Upper lobe of right lung (tissue), 1 donor: ENCODE data around the gene PPM1E. TPM values are rescaled to one million over a fixed set of nuclear protein-coding genes. Genes with fewer than 3 reads are reported as not detected.

Source experiments
- ATAC-seq: fragments of 200-7000 bp; cut with Tn5 transposase; one replicate; pipeline ENCODE4 v1.9.1; 2020; ENCODE audit warnings: mild to moderate bottlenecking, moderate library complexity
- DNase-seq: peaks from one replicate; pipeline ENCODE4 v3.0.0-alpha.2; 2020
- H3K27ac ChIP-seq: fragments of 200-600 bp; one replicate; pipeline ENCODE4 v1.8.0; 2022
- H3K27me3 ChIP-seq: fragments of 200-600 bp; one replicate; pipeline ENCODE4 v1.8.0; 2022; ENCODE audit warnings: mild to moderate bottlenecking
- H3K36me3 ChIP-seq: fragments of 200-600 bp; one replicate; pipeline ENCODE4 v1.8.0; 2022
- H3K4me1 ChIP-seq: fragments of 200-600 bp; one replicate; pipeline ENCODE4 v1.8.0; 2022
- H3K4me3 ChIP-seq: fragments of 200-600 bp; one replicate; pipeline ENCODE4 v1.8.0; 2022; ENCODE audit warnings: mild to moderate bottlenecking
- H3K9me3 ChIP-seq: fragments of 200-600 bp; one replicate; pipeline ENCODE4 v1.8.0; 2022
- intact Hi-C: fragments of 100-400 bp; cut with DNase I; formaldehyde crosslinking; loops from one replicate; pipeline ENCODE4 v1.11.0; 2022
- long read RNA-seq: library from polyadenylated mRNA; unstranded; transcript quantifications from one replicate; pipeline ENCODE4 v2.0.0, GENCODE V29; 2021
- total RNA-seq: library from RNA; stranded (reverse); fragmentation: NEBNext Ultra II Directional; extraction: Animal tissue kit (Norgen Biotek cat#: 25700); gene quantifications from one replicate; pipeline ENCODE4 v1.2.1, GENCODE V29; 2021
- TF ChIP-seq, protein P1 (sequence below): fragments of 200-600 bp; IDR thresholded peaks from one replicate; pipeline ENCODE4 v1.8.0; 2022; ENCODE audit warnings: antibody characterized with exemption
- donor health status: DM: no; HTN: yes; CAD: no; lungs with severe emphysema.

The PPM1E gene
- not detected for total RNA-seq
- long read RNA-seq, partial matches to known transcripts = 0 of 1 reads
- long read RNA-seq, other reads (novel, unspliced or antisense) = 1 of 1 reads

DNA sequence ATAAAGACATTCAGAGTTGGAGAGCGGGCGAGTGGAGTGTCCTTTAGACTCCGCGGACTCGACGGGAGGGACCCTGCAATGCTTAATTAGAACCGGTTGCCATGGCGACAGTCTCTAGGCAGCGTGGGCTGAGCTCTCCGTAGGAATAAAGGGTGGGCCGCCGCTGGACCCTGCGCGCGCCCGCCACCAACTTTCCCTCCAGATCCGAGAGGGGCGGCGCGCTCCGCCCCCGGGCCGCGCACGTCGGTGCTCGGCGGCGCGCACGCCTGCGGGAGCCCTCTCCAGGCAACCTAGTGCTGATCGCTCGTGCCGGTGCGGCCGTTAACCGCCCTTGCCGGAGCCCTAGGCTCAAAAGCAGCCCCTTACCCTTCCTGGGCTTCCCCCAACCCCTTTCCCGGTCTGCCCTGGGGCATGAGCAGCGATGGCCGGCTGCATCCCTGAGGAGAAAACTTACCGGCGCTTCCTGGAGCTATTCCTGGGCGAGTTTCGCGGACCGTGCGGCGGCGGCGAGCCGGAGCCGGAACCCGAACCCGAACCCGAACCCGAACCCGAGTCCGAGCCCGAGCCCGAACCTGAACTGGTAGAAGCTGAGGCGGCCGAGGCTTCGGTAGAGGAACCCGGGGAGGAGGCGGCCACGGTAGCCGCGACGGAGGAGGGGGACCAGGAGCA is at the start of gene PPM1E:
Gene PPM1E (plus strand): TSS at position 278 of the 669 bp plus-strand sequence.
- Histone ChIP-seq H3K4me1 (peaks cover 17% of the 10 kb centered on the region), H3K4me3 (peak within 1 kb of the TSS; percentile 52), H3K27me3 (peaks cover 61% of the 10 kb centered on the region), H3K36me3 (no peaks in the 10 kb centered on the region), H3K9me3 (no peaks in the 10 kb centered on the region), H3K27ac (no peak within 1 kb of the TSS)
- intact Hi-C loops = no loop called here
- DNase-seq (peak; percentile 69), ATAC-seq (peak; percentile 93)
- TF ChIP-seq, protein P1, sequence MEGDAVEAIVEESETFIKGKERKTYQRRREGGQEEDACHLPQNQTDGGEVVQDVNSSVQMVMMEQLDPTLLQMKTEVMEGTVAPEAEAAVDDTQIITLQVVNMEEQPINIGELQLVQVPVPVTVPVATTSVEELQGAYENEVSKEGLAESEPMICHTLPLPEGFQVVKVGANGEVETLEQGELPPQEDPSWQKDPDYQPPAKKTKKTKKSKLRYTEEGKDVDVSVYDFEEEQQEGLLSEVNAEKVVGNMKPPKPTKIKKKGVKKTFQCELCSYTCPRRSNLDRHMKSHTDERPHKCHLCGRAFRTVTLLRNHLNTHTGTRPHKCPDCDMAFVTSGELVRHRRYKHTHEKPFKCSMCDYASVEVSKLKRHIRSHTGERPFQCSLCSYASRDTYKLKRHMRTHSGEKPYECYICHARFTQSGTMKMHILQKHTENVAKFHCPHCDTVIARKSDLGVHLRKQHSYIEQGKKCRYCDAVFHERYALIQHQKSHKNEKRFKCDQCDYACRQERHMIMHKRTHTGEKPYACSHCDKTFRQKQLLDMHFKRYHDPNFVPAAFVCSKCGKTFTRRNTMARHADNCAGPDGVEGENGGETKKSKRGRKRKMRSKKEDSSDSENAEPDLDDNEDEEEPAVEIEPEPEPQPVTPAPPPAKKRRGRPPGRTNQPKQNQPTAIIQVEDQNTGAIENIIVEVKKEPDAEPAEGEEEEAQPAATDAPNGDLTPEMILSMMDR = no peak

DNA sequence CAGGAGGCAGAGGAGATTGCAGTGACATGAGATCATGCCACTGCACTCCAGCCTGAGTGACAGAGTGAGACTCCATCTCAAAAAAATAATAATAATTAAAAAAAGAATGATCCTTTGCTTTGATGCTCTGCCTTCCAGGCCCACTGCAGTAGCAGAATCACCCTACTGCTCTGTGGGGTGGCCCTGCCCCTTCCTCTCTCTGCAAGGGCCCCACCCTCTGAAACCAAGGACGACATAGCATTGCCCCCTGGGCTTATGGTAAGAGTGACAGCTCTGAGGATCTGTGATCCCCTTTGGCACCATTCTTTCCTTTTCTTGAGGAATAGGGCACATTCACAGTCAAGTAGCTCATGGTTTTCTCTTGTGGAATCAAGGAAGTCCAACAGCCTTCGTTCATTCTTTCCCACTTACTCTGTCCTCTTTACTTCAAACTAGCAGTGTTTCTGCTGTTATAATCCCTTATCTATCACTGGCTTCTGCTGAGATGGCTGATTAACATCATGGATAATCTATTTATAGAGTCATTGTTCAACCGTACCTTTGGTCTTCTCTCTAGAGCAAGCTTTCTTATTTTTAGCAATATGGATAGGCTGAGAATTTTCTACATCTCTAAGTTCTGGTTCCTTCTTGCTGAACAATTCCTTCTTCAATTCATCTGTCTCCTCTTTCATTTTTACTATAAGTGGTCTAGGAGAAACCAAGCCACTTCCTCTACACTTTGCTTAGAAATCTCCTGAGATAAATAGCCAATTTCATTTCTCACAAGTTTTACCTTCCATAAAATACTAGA is 49.1 kb upstream of the PPM1E start:
- H3K27me3 ChIP-seq = no peaks in the 10 kb centered on the region
- DNase-seq = no peak
- peaks cover 13% of the 10 kb centered on the region for H3K36me3 ChIP-seq
- no peak overlapping the region for H3K27ac ChIP-seq
- no peaks in the 10 kb centered on the region for H3K4me1 ChIP-seq
- intact Hi-C loops = no loop called here
- no peak overlapping the region for H3K4me3 ChIP-seq
- no peak for ATAC-seq
- no peaks in the 10 kb centered on the region for H3K9me3 ChIP-seq
- TF ChIP-seq, protein P1 = no peak

DNA sequence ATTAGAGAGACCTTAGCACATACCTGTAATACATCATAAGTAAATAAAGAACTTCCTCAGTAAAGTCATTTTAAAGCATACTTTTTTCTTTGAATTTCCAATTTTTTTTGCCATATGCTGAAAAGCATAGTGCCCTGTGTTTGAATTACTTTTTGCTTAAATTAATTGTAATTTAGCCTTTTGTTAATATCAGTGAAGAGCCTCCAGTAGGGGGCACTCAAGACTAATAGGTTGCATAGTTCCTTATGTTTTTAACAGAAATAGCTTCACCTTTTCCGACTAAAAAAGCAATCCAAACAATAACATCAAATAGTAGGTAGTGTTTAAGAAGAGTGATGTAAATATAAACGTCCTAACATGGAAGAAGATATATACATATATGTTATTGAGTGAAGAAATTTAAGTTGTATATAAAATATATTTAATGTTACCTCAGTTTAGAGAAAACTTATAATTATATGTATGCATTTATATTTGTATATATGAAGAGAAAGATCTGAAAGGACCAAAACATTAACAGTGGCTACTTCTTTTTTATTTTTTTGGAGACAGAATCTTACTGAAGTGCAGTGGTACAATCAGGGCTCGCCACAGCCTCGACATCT is 44.6 kb upstream of the PPM1E start:
- Histone ChIP-seq H3K9me3 (no peaks in the 10 kb centered on the region), H3K4me3 (no peak overlapping the region), H3K27ac (no peak overlapping the region), H3K27me3 (no peaks in the 10 kb centered on the region), H3K4me1 (no peaks in the 10 kb centered on the region), H3K36me3 (peaks cover 8% of the 10 kb centered on the region)
- TF ChIP-seq, protein P1 = peak; percentile 86
- DNase-seq (no peak), ATAC-seq (peak; percentile 47)
- intact Hi-C loops = loop anchor here (10.0 kb wide), 1 partner anchor 294 kb away; no protein-coding TSS in a partner anchor

DNA sequence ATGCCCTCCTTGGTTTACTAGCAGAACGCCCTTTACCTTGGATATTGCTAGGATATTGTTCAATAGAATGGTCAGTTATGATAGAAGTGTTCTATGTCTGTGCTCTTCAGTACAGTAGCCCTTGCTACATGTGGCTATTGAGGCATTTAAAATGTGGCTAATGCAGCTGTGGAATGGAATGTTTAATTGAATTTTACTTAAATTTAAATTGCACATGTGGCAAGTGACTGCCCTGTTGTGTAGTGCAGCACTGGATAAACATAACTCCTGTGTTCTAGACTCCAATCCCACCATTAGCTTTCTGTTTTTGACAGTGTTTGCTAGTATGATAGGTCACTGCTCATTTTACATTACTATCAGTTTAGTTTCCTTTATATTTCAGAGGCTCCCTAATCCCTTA is 33.4 kb upstream of the PPM1E start:
- TF ChIP-seq, protein P1 = no peak
- Histone ChIP-seq H3K4me1 (no peaks in the 10 kb centered on the region), H3K27me3 (no peaks in the 10 kb centered on the region), H3K36me3 (peaks cover 34% of the 10 kb centered on the region), H3K9me3 (no peaks in the 10 kb centered on the region), H3K4me3 (no peak overlapping the region), H3K27ac (no peak overlapping the region)
- intact Hi-C loops = no loop called here
- DNase-seq (no peak), ATAC-seq (no peak)

DNA sequence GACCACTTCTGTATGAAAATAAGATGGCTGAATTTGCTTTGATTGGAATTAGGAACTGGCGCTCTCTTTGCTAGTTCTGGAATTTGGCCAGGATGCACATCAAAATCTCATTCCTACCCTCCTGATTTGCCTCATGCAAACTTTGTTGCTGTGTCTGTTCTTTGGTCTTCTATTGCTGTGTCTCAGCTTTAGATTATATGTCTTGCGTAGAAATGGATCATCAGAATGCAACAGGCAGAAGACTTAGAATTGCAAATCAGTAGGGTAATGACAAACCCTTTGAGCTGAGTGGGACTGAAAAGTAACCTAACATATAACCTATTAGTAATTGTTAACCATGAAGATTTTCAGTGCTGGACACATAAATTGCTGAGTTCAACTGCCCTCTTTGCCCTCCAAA is 33.0 kb upstream of the PPM1E start:
- ATAC-seq (no peak), DNase-seq (no peak)
- Histone ChIP-seq H3K4me1 (no peaks in the 10 kb centered on the region), H3K27ac (no peak overlapping the region), H3K36me3 (peaks cover 30% of the 10 kb centered on the region), H3K27me3 (no peaks in the 10 kb centered on the region), H3K4me3 (no peak overlapping the region), H3K9me3 (no peaks in the 10 kb centered on the region)
- TF ChIP-seq, protein P1 = no peak
- intact Hi-C loops = no loop called here
